ENCODE measurements around the gene DPY19L1.
A peak's percentile ranks its signal among the peaks of the same experiment; 100 is the strongest.
"Not testable (repeated sequence)": the region's sequence is repeated elsewhere in the genome, so short reads cannot be mapped to it uniquely, and the experiment has no call there.

The DPY19L1 gene

GRCh38 chr7:35037211-35037525, at the start of gene DPY19L1:
Gene DPY19L1 (minus strand): TSS chr7:35037485. CDS start chr7:35037394, 91 bp downstream.
- no peak for DNase-seq

DNA sequence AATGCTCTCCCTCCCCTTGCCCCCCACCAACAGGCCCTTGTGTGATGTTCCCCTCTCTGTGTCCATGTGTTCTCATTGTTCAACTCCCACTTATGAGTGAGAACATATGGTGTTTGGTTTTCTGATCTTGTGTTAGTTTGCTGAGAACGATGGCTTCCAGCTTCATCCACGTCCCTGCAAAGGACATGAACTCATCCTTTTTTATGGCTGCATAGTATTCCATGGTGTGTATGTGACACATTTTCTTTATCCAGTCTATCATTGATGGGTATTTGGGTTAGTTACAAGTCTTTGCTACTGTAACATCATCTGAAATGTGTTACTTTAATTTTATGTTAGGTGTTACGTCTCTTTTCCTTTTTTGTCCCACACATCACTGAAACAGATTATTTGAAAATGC, 42.2 kb upstream of the DPY19L1 start:
- not testable (repeated sequence) for DNase-seq

DNA sequence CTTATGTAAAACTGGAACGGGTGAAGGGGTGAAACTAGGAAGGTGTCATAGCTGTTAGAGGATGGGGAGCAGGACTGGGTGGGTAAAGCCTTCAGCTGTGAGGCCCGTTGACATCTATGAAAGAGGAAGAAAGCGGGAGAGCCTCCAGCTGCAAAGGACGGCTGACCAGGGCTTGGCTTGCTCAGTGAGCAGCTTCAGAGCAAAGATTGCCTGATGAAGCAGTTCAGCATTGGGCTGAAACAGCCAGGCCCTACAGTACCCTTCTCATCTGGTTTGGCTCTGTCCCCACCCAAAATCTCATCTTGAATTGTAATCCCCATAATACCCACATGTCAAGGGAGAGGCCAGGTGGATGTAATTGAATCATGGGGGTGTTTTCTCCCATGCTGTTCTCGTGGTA, 36.7 kb upstream of the DPY19L1 start:
- not testable (repeated sequence) for DNase-seq

GRCh38 chr7:35072950-35073827, 35.9 kb upstream of the DPY19L1 start:
- DNase-seq = not testable (repeated sequence)

DNA sequence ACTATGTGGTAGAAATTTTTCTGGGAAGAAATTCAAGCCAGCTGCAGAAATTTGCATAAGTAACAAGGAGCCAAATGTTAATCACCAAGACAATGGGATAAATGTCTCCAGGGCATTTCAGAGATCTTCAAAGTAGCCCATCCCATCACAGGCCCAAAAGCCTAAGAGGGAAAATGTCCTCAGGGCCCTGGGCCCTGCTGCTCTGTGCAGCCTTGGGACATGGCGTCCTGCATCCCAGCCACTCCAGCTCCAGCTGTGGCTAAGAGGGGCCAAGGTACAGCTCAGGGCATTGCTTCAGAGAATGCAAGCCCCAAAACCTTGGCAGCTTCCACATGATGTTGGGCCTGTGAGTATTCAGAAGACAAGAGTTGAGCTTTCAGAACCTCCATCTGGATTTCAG, 31.8 kb upstream of the DPY19L1 start:
- not testable (repeated sequence) for DNase-seq

- not testable (repeated sequence) for DNase-seq
These were observed 28.1 kb upstream of the DPY19L1 start for GRCh38 chr7:35065382-35065781.

DNA sequence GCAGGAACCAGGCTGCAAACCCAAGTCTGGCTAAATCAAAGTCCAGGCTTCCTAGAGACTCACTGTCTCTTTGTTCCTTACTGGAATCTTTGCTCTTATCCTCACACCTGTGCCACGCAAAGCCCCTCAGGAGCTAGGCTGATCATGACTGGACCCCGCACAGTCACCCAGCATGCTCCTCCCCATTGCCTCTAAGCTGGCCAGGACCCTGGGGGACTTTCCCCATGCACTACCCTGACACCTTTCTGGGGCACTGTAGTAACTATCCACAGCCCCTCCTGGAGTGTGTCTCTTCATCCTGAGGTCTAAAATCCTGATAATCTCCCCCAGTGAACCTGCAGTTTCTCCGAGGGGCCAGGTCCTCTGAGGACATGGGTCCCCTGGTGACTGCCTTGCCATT, 21.3 kb upstream of the DPY19L1 start:
- not testable (repeated sequence) for DNase-seq

GRCh38 chr7:35057505-35058451, 20.5 kb upstream of the DPY19L1 start:
- DNase-seq = not testable (repeated sequence)

GRCh38 chr7:35055733-35056132, 18.4 kb upstream of the DPY19L1 start:
- not testable (repeated sequence) for DNase-seq

GRCh38 chr7:35053488-35054175, 16.3 kb upstream of the DPY19L1 start:
- DNase-seq = not testable (repeated sequence)

DNA sequence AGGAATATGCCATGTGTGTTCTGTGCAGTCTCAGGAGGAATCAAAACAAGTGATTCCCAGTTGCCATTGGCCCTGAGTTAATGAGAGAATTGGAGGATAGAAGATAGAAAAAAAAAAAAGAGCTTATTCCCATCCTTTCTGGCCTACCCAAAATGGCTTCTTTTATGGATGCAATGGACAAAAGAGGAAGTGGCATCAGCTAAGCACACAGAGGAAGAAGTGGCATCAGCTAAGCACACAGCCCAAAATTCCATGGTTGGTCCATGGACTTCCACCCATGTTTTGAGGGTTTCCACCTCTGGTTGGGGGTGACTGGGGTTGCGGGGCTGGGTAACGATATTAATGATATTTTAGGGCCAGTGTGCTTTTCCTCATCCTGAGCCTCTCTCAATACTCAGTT, 11.1 kb upstream of the DPY19L1 start:
- DNase-seq = not testable (repeated sequence)

- DNase-seq = not testable (repeated sequence)
These were observed 10.6 kb upstream of the DPY19L1 start for GRCh38 chr7:35047912-35048305.

DNA sequence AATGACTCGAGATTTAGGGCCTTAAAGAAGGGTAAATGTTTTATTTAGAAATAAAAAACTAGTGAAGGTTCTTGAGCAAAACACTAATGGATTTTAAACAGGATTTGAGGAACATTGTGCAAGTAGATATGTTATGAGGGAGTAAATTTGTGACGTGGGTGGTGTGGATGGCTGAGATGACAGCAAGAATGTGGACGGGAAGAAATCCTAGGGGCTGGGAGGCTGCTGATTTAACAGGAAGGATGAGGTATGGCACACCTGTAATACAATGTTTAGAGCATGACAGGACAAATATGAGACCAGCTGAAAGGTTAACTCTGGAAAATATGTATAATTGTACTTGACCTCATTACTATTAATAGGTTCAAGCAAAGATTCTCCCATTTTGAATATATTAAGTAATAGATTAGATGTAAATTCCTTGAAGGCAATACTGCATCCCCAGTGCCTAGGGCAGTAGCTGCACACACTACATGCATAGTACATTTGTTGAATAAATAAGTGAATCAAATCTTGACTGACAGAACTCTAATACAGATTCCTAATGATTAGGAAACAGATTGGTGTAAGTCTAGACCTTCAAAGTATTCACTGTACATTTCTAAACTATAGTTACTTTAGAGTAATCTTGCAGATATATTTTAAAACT, 10.1 kb upstream of the DPY19L1 start:
- not testable (repeated sequence) for DNase-seq

GRCh38 chr7:35043301-35043700, 6.0 kb upstream of the DPY19L1 start:
- not testable (repeated sequence) for DNase-seq

DNA sequence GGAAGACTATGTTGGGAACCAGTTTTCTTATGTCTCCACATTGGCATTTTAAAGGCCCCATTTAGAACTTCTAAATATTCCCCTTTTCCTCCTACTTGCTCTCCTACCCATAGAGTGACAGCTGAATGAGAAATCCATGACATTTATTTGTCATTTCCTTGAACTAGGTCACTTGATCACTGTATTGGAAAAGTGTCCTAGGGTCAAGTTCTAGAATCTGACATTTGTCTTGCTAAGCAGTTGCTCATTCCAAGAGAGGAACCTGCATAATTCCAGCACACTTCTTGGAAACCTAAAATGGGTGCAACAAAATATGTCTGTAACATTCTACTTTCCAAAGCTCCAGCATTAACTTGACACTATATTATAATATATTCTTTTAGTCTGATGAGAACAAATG, 3.6 kb upstream of the DPY19L1 start:
- no peak for DNase-seq

DNA sequence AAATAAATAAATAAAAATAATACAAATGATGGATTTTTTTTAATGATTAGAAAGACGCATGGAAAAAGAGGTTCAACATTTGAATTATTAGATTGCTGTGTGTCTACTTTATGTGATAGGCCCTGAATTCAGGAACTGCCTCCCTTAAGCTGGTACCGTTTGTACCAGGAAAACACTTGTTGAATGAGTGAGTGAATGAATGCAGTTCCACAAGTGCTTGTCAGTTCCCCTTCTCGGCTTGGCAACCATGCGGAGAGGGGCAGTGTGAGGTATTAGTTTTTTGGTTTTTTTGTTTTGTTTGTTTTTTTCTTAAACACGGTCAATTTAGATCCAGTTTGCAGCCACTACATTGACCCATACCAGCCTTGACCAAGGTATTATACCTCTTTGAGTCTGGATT, 2.1 kb upstream of the DPY19L1 start:
- DNase-seq = no peak

GRCh38 chr7:35038354-35038753, 1.1 kb upstream of the DPY19L1 start:
- no peak for DNase-seq

GRCh38 chr7:35037526-35038341, 449 bp upstream of the DPY19L1 start:
- peak; percentile 90 for DNase-seq

GRCh38 chr7:35036361-35037171, 719 bp downstream of the DPY19L1 start:
- peak; percentile 31 for DNase-seq

DNA sequence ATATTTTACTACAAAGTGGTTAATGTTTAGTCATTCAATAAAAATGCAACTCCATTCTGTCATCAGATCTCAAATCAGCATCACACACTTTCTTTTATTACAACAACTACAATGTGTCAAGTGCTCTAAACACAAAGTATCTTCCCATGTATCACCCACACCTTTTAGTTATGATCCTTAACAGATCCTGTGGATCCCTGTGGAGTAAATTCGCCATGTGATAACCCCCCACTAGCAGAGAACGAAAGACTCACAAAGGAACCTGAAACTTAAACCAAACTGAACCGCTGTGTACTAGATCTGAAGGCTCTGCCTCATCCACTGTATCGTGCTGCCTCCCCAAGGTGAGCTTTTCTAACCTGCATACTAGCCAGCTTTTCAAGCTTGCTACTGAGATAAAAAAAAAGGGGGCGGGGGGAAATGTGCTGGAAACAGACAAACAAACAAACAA, 1.7 kb downstream of the DPY19L1 start:
- DNase-seq = peak; percentile 1

- DNase-seq = no peak
These were observed 5.1 kb downstream of the DPY19L1 start for GRCh38 chr7:35032166-35032565.

Measured in stimulated activated naive CD4-positive, alpha-beta T cell treated with Interleukin-2 at 50 U/mL for 16 hours (primary cell).